DMS 273 treated with DMSO at 0.1 percent for 48 hours (cell line): Measurements from ENCODE around the gene SUCO.
A peak's percentile ranks its signal among the peaks of the same experiment; 100 is the strongest.
"Not testable (repeated sequence)": the region's sequence is repeated elsewhere in the genome, so short reads cannot be mapped to it uniquely, and the experiment has no call there.

Source experiments
- DNase-seq: peaks from one replicate; lab custom pipeline; 2025; lab: John Stamatoyannopoulos, UW

Gene SUCO

GRCh38 chr1:172532700-172533512 is at the start of gene SUCO:
SUCO (plus strand) TSS chr1:172533150; CDS start chr1:172533436, 286 bp downstream.
- DNase-seq = peak; percentile 97

- DNase-seq = no peak
Observed at GRCh38 chr1:172483448-172483847, 49.5 kb upstream of the SUCO start.

- DNase-seq = no peak
Observed at GRCh38 chr1:172484252-172484651, 48.7 kb upstream of the SUCO start.

GRCh38 chr1:172485626-172486025 is 47.3 kb upstream of the SUCO start:
- no peak for DNase-seq

GRCh38 chr1:172486805-172487454 is 46.0 kb upstream of the SUCO start:
- no peak for DNase-seq

- DNase-seq = no peak
Observed at GRCh38 chr1:172487550-172487949, 45.4 kb upstream of the SUCO start.

- no peak for DNase-seq
Observed at GRCh38 chr1:172488393-172488792, 44.6 kb upstream of the SUCO start.

GRCh38 chr1:172489847-172490246 is 43.1 kb upstream of the SUCO start:
- no peak for DNase-seq

GRCh38 chr1:172492421-172492820 is 40.5 kb upstream of the SUCO start:
- DNase-seq = no peak

GRCh38 chr1:172494166-172494565 is 38.8 kb upstream of the SUCO start:
- no peak for DNase-seq

GRCh38 chr1:172496127-172496526 is 36.8 kb upstream of the SUCO start:
- not testable (repeated sequence) for DNase-seq

GRCh38 chr1:172496678-172497077 is 36.3 kb upstream of the SUCO start:
- DNase-seq = no peak

GRCh38 chr1:172497230-172497629 is 35.7 kb upstream of the SUCO start:
- no peak for DNase-seq

GRCh38 chr1:172498857-172499256 is 34.1 kb upstream of the SUCO start:
- no peak for DNase-seq

- DNase-seq = no peak
Observed at GRCh38 chr1:172499636-172500141, 33.3 kb upstream of the SUCO start.

- no peak for DNase-seq
Observed at GRCh38 chr1:172500207-172500606, 32.7 kb upstream of the SUCO start.

GRCh38 chr1:172507741-172508140 is 25.2 kb upstream of the SUCO start:
- DNase-seq = no peak

GRCh38 chr1:172510479-172510878 is 22.5 kb upstream of the SUCO start:
- no peak for DNase-seq

- no peak for DNase-seq
Observed at GRCh38 chr1:172512591-172512990, 20.4 kb upstream of the SUCO start.

GRCh38 chr1:172513479-172513878 is 19.5 kb upstream of the SUCO start:
- no peak for DNase-seq

GRCh38 chr1:172514108-172514507 is 18.8 kb upstream of the SUCO start:
- no peak for DNase-seq

- DNase-seq = no peak
Observed at GRCh38 chr1:172515436-172515835, 17.5 kb upstream of the SUCO start.

GRCh38 chr1:172515927-172516326 is 17.0 kb upstream of the SUCO start:
- DNase-seq = no peak
